Testis (tissue), 2 donors: ENCODE data around the gene EEF2K.

Experiments used
- POLR2A ChIP-seq: fragments of 450-650 bp; IDR thresholded peaks from one replicate; pipeline ENCODE4 v1.6.1; 2017; ENCODE audit warnings: antibody characterized with exemption, mild to moderate bottlenecking, moderate library complexity
- TF ChIP-seq, protein P1 (sequence below), 3 experiments: fragments of 450-650 bp in 2 of 3; fragments of 200-600 bp in 1 of 3; sonication (generic) in 1 of 3; IDR thresholded peaks; one replicate each; pipeline ENCODE4 v1.5.1; 2016 to 2019; ENCODE audit warnings: antibody characterized with exemption in 3 of 3, mild to moderate bottlenecking in 2 of 3, moderate library complexity in 1 of 3

- TF ChIP-seq, protein P1, sequence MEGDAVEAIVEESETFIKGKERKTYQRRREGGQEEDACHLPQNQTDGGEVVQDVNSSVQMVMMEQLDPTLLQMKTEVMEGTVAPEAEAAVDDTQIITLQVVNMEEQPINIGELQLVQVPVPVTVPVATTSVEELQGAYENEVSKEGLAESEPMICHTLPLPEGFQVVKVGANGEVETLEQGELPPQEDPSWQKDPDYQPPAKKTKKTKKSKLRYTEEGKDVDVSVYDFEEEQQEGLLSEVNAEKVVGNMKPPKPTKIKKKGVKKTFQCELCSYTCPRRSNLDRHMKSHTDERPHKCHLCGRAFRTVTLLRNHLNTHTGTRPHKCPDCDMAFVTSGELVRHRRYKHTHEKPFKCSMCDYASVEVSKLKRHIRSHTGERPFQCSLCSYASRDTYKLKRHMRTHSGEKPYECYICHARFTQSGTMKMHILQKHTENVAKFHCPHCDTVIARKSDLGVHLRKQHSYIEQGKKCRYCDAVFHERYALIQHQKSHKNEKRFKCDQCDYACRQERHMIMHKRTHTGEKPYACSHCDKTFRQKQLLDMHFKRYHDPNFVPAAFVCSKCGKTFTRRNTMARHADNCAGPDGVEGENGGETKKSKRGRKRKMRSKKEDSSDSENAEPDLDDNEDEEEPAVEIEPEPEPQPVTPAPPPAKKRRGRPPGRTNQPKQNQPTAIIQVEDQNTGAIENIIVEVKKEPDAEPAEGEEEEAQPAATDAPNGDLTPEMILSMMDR (IDR thresholded peaks at IDR 0.05) = no peak
- TF ChIP-seq POLR2A = no peak
Observed at GRCh38 chr16:22278441-22279230, 72.6 kb downstream of the EEF2K start.
